T-cell (primary cell): Measurements from ENCODE around the gene RAD9A. TPM values are rescaled to one million over a fixed set of nuclear protein-coding genes. Genes with fewer than 3 reads are reported as not detected.

Source experiments
- ATAC-seq, 4 experiments: fragments of 200-7000 bp in 3 of 4; fragments of 150-1000 bp in 1 of 4; cut with Tn5 transposase; replicated peaks in 1 of 4; 1 replicate in 3 of 4; 2 replicates in 1 of 4; pipeline ENCODE4 v1.10.0; 2021; ENCODE audit warnings: moderate library complexity in 3 of 4, mild to moderate bottlenecking in 2 of 4, moderate number of reproducible peaks in 1 of 4
- CTCF ChIA-PET, 2 donors: fragments of 300-600 bp; sonication (Branson Sonifier 250); formaldehyde crosslinking; loops; one replicate each; lab custom pipeline; 2022; ENCODE audit warnings: antibody characterized with exemption in 2 of 2; lab: Charles Lee
- POLR2A ChIA-PET, 2 donors: fragments of 300-600 bp; sonication (Branson Sonifier 250); formaldehyde crosslinking; loops; one replicate each; lab custom pipeline; 2022; ENCODE audit warnings: antibody characterized with exemption in 2 of 2; lab: Charles Lee
- DNase-seq, 35 experiments: peaks; one replicate each; pipeline versions ENCODE4 v3.0.0 to v3.0.0-alpha.2; 2013 to 2023
- H3K27ac ChIP-seq: one replicate; pipeline ENCODE4 v1.5.1; 2013; ENCODE audit warnings: low read length
- H3K27me3 ChIP-seq, 2 experiments: replicated peaks in 1 of 2; 1 replicate in 1 of 2; 2 replicates in 1 of 2; pipeline versions ENCODE4 v1.6.1 to v1.7.0; 2013; ENCODE audit warnings: low read length in 1 of 2, mixed read lengths in 1 of 2; ENCODE audit not compliant: control insufficient read depth in 2 of 2, insufficient read depth in 2 of 2; ENCODE audit errors: extremely low read depth in 1 of 2
- H3K36me3 ChIP-seq, 2 donors: 1 replicate in 1 of 2; 2 replicates in 1 of 2; pipeline versions ENCODE4 v1.6.1 to v1.7.0; 2013; ENCODE audit warnings: low read length in 1 of 2; ENCODE audit not compliant: control insufficient read depth in 2 of 2, insufficient read depth in 1 of 2; ENCODE audit errors: extremely low read depth in 1 of 2
- H3K4me1 ChIP-seq, 2 experiments: 1 replicate in 1 of 2; 2 replicates in 1 of 2; pipeline versions ENCODE4 v1.6.1 to v1.7.0; 2013; ENCODE audit warnings: low read length in 2 of 2, mixed read lengths in 1 of 2; ENCODE audit not compliant: insufficient read depth in 2 of 2, control insufficient read depth in 1 of 2; ENCODE audit errors: extremely low read depth in 1 of 2
- H3K4me3 ChIP-seq, 2 donors: 1 replicate in 1 of 2; 2 replicates in 1 of 2; pipeline versions ENCODE4 v1.5.1 to v1.7.0; 2013; ENCODE audit warnings: mild to moderate bottlenecking in 2 of 2, low read length in 1 of 2, moderate library complexity in 1 of 2; ENCODE audit not compliant: control insufficient read depth in 1 of 2; ENCODE audit errors: extremely low read depth in 1 of 2
- H3K9me3 ChIP-seq: 2 replicates; pipeline ENCODE4 v1.7.0; 2013
- H3K27ac Mint-ChIP-seq, 2 donors: one replicate each; pipeline ENCODE4 v1.8.0; 2020 to 2021; ENCODE audit warnings: mild to moderate bottlenecking in 2 of 2, mixed read lengths in 2 of 2
- H3K27me3 Mint-ChIP-seq, 2 donors: one replicate each; pipeline ENCODE4 v1.8.0; 2021 to 2022; ENCODE audit warnings: mixed read lengths in 2 of 2
- H3K36me3 Mint-ChIP-seq: one replicate; pipeline ENCODE4 v1.8.0; 2021; ENCODE audit warnings: mixed read lengths
- H3K4me1 Mint-ChIP-seq, 3 donors: one replicate each; pipeline ENCODE4 v1.8.0; 2020 to 2022; ENCODE audit warnings: mixed read lengths in 3 of 3, mild to moderate bottlenecking in 1 of 3
- H3K4me3 Mint-ChIP-seq, 3 donors: one replicate each; pipeline ENCODE4 v1.8.0; 2020 to 2022; ENCODE audit warnings: mild to moderate bottlenecking in 3 of 3, mixed read lengths in 3 of 3, moderate library complexity in 3 of 3
- H3K9me3 Mint-ChIP-seq, 3 donors: one replicate each; pipeline ENCODE4 v1.8.0; 2020 to 2022; ENCODE audit warnings: mixed read lengths in 3 of 3
- WGBS: methylation state at CpG from one replicate; pipeline ENCODE4 v1.1.5; 2013; ENCODE audit warnings: missing lambda C conversion rate; ENCODE audit not compliant: insufficient coverage; 5-methylcytosine and 5-hydroxymethylcytosine counted together
- total RNA-seq, 35 experiments: library from RNA in 6 of 35; stranded (reverse) in 6 of 35; fragments of 120-200 nt in 1 of 35; gene quantifications; one replicate each; pipeline versions ENCODE4 v1.2.1 to v1.2.4 and lab custom pipeline; 2013 to 2026

The RAD9A gene
- total RNA-seq, 5 donors from 2014 or later (not counting 1 experiment from before 2014, with no cell fraction given) = 34.9 to 63.8 (median 56.2) TPM

DNA sequence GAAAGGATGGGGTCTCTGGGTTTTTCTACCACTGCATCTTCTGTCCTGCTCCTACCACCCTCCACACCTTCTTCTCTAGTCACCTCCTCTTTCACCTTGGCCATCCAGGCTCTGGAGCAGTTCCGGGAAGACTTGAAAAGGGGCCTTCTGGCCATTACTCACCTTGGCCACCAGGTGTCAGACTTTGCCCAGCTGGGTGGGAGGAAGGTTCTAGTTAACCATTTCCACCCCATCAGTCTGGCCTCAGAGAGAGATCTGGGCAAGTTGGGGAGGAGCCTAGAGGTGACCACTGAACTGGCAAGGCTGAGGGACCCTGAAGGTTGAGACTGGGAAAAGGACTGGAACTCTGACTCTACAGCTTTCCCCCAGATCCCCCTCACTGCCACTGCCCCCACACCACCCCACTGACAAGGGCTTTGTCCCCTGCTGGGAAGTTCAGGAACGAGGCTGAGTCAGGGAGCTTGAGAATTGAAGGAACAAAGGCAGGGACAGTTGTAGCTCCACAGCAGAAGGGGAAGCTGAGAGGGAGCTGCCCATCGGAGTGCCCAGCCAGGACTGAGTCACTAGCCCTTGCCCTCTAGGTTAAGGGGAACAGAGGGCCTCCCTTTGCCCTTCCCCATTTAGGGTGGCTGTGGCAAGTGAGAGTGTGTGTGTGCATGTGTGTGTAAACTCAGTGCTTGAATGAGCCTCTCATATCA, 34.8 kb upstream of the RAD9A start:
- H3K4me1 Mint-ChIP-seq = peaks cover 28 to 50% (median 33%) of the 10 kb centered on the region in 3 donors
- WGBS = 33% methylated on average over 1 of the region's 3 CpGs
- Histone ChIP-seq H3K36me3 (no peaks in the 10 kb centered on the region), H3K9me3 (no peaks in the 10 kb centered on the region), H3K27me3 (no peaks in the 10 kb centered on the region), H3K27ac (no peak overlapping the region), H3K4me3 (no peak overlapping the region), H3K4me1 (peaks cover 9 to 44% of the 10 kb centered on the region in 2 experiments)
- ATAC-seq (no peak), DNase-seq (peak in 34 of 35 experiments; percentile 30 to 80 (median 57))
- H3K27ac Mint-ChIP-seq = peak overlapping the region; percentile 64 to 84
- no peak overlapping the region for H3K4me3 Mint-ChIP-seq
- ChIA-PET CTCF (interaction anchor here (0.5 to 7.9 kb wide), 15 partner anchors 11 to 357 kb away, joined by 3 to 128 read pairs (median 4); partner anchors contain the start of gene CLCF1 (in 1 of the 2)), POLR2A (interaction anchor here in 1 of 2 donors (0.5 kb wide), 1 partner anchor 30 kb away, joined by 3 read pairs; no protein-coding TSS in a partner anchor)
- no peaks in the 10 kb centered on the region for H3K9me3 Mint-ChIP-seq
- H3K27me3 Mint-ChIP-seq = no peaks in the 10 kb centered on the region
- no peaks in the 10 kb centered on the region for H3K36me3 Mint-ChIP-seq

DNA sequence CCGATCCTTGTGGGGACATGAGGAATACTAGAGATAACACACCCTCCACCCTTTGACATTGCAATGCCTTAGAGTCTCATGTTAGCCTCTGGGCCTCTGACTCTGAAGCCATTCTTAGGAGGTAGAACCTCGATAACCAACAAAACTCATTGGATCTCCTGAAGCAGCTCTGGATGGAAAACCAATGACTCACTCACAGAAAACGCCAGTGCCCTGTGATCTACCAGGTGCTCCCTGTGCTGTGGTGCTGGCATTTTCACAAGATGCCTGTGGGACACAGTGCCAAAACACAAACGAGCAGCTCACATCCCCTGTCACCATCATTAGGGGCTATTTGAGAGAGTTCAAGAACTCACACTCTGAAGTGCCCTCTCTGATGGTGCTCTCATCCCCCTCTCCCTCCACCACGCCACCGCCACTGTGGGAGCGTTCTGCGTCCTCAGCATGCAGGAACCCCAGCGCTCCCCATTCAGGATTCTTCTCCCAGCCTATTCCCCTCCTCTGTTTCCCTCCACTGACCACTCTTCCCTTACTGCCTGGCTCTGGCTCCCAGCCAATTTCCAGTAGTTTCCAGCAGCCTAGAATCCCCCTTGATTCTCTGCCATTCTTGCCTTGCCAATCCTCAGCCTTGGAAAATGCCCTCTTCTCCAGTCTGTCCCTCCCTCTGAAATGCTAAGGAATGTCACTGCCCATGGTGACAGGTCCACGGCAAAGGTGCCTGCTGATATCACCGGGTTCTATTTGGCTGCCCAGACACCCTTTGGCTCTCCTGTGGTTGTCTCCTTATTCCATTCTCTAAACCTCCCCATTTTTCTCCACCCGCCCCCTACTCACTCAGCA, 33.7 kb upstream of the RAD9A start:
- Mint-ChIP-seq H3K27ac (peak overlapping the region in 1 of 2 donors; percentile 6), H3K4me3 (no peak overlapping the region)
- POLR2A ChIA-PET = no interaction called here

DNA sequence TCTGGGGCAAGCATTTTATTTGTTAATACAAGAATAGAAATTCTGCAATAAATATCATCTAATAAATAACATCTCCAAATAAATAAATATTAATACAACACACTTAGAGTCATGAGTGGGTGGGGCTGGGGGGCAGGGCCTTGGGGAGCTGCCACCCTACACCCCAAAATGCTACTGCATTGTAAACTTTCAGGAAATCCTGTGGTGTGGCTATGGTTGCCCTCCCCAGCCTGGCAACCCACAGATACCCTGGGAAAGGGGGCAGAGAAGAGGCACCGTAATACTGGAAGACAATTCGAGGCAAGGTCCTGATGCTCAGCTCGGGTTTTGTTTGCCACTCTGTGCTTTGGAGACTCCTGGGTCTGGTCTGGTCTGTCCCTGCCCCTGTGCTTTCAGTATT, 27.6 kb upstream of the RAD9A start:
- Histone ChIP-seq H3K36me3 (no peaks in the 10 kb centered on the region), H3K27ac (no peak overlapping the region), H3K27me3 (no peaks in the 10 kb centered on the region), H3K4me3 (no peak overlapping the region), H3K4me1 (peaks cover 4 to 60% of the 10 kb centered on the region in 2 experiments), H3K9me3 (no peaks in the 10 kb centered on the region)
- WGBS = 21% methylated on average over 3 of the region's 3 CpGs
- Mint-ChIP-seq H3K36me3 (peaks cover 5% of the 10 kb centered on the region), H3K4me3 (peak overlapping the region in 1 of 3 donors; percentile 59), H3K27me3 (no peaks in the 10 kb centered on the region), H3K27ac (peak overlapping the region; percentile 89 to 93), H3K4me1 (peaks cover 47 to 60% (median 50%) of the 10 kb centered on the region in 3 donors), H3K9me3 (no peaks in the 10 kb centered on the region)
- POLR2A ChIA-PET = no interaction called here
- ATAC-seq (peak in 3 of 4 experiments; percentile 32 to 63 (median 45)), DNase-seq (no peak)
- CTCF ChIA-PET = no interaction called here

More for the DNA sequence above, 33.7 kb upstream of the RAD9A start:
- CTCF ChIA-PET = interaction anchor here (1.3 to 7.9 kb wide), 4 partner anchors 13 to 24 kb away, joined by 3 to 128 read pairs (median 24); partner anchors contain the start of gene CLCF1 (in 1 of the 2)
- Mint-ChIP-seq H3K27me3 (no peaks in the 10 kb centered on the region), H3K4me1 (peaks cover 25 to 49% (median 30%) of the 10 kb centered on the region in 3 donors), H3K36me3 (no peaks in the 10 kb centered on the region), H3K9me3 (no peaks in the 10 kb centered on the region)
- no peaks in the 10 kb centered on the region for H3K27me3 ChIP-seq
- H3K4me3 ChIP-seq = no peak overlapping the region
- DNase-seq (no peak), ATAC-seq (no peak)
- H3K9me3 ChIP-seq = no peaks in the 10 kb centered on the region
- 91% methylated on average over 9 of the region's 12 CpGs for WGBS
- peaks cover 5 to 35% of the 10 kb centered on the region in 2 experiments for H3K4me1 ChIP-seq
- H3K27ac ChIP-seq = no peak overlapping the region
- H3K36me3 ChIP-seq = no peaks in the 10 kb centered on the region

DNA sequence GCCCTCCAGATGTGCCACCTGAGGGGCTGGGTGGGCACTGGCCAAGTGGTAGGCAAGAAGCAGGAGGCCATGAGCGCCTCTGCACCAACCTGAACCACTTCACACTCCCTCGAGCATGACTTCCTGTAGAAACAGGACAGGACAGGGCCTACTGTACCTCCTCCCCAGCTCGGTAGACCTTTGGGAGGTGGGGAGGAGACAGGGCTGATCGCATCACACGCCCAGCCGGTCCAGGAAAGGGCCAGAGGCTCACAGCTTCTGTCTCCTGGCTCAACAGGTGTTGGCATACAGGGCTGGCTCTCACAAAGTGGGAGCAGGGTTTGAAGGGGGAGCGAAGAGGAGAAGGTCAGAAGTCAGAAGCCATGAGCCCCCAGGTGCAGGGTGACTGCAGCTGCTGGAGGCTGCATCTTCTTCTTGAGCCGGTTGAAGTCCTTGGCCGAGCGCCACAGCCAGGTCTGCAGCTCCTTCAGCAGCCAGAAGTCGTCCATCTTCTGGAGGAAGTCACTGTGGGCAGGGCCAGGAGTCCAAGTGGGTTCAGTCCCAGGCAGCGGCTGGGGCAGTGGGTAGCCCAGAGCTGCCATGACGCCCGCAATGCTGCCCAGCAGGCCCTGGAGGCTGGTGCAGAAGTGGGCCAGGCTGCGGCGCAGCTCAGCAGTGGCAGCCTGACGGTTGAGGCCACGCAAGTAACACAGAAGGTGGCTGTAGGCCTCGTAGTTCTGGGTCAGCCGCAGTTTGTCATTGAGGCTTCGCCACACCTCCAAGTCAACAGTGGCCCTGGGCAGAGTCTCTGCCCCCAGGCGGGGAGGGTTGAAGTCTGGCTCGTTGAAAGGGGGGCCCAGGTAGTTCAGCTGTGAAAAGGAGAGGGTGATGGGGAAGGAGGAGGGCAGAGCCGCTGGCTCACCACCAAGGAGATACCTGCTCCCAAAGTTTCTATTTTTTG, 26.7 kb upstream of the RAD9A start:
- H3K4me1 ChIP-seq = peaks cover 4 to 69% of the 10 kb centered on the region in 2 experiments
- CTCF ChIA-PET = interaction anchor here (0.5 to 0.6 kb wide), 2 partner anchors 15 to 319 kb away, joined by 3 read pairs; no protein-coding TSS in a partner anchor
- H3K27me3 ChIP-seq = no peaks in the 10 kb centered on the region
- H3K4me3 ChIP-seq = no peak overlapping the region
- Mint-ChIP-seq H3K9me3 (no peaks in the 10 kb centered on the region), H3K27me3 (no peaks in the 10 kb centered on the region), H3K4me1 (peaks cover 52 to 69% (median 59%) of the 10 kb centered on the region in 3 donors), H3K36me3 (peaks cover 5% of the 10 kb centered on the region), H3K4me3 (peak overlapping the region in 1 of 3 donors; percentile 59), H3K27ac (peak overlapping the region; percentile 89 to 93)
- H3K27ac ChIP-seq = peak overlapping the region; percentile 29
- POLR2A ChIA-PET = no interaction called here
- WGBS = 85% methylated on average over 20 of the region's 24 CpGs
- ATAC-seq (peak in 3 of 4 experiments; percentile 38 to 61 (median 59)), DNase-seq (no peak)
- H3K36me3 ChIP-seq = no peaks in the 10 kb centered on the region
- no peaks in the 10 kb centered on the region for H3K9me3 ChIP-seq

DNA sequence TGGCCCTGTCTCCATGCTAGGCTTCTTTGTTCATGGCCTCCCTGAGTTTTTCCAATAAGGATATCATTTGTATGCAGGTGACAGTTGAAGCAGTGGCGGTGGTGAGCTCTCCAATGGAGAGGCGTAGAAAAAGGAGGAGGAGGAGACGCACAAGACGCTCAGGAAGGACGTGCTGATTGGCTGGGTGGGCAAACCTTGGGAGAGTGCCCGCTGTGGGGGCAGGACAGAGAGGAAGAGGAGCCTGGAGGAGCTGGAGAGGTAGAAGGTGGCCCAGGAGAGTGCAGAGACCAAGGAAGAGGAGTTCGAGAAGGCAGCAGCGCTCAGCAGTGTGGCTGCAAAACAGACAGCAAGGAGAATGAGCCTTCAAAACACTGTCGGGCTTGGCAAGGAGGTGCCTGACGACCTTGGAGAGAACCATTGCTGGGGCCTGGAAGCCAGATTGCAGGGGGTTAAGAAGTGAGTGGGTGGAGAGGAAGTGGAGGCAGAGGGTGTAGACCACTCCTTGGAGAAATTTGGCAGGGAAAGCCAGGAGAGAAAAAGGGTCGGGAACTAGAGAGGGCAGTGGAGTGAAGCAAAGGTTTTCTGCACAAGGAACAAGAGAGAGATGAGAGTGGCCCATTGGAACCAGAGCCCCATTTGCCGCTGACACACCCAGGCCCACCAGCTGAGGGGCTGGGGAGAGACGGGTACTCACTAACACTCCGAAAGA, 25.9 kb upstream of the RAD9A start:
- H3K36me3 ChIP-seq = no peaks in the 10 kb centered on the region
- POLR2A ChIA-PET = no interaction called here
- peaks cover 3 to 4% of the 10 kb centered on the region in 2 donors for H3K27me3 Mint-ChIP-seq
- no peak overlapping the region for H3K4me3 ChIP-seq
- ATAC-seq = no peak
- WGBS = 89% methylated on average over 11 of the region's 14 CpGs
- H3K27ac Mint-ChIP-seq = peak overlapping the region; percentile 62 to 76
- H3K9me3 ChIP-seq = no peaks in the 10 kb centered on the region
- peaks cover 4 to 77% of the 10 kb centered on the region in 2 experiments for H3K4me1 ChIP-seq
- H3K9me3 Mint-ChIP-seq = no peaks in the 10 kb centered on the region
- CTCF ChIA-PET = interaction anchor here in 1 of 2 donors (0.5 kb wide), 1 partner anchor 318 kb away, joined by 3 read pairs; no protein-coding TSS in a partner anchor
- no peak overlapping the region for H3K27ac ChIP-seq
- no peaks in the 10 kb centered on the region for H3K27me3 ChIP-seq
- peaks cover 5% of the 10 kb centered on the region for H3K36me3 Mint-ChIP-seq
- no peak for DNase-seq
- peak overlapping the region in 1 of 3 donors; percentile 24 for H3K4me3 Mint-ChIP-seq
- peaks cover 60 to 77% (median 66%) of the 10 kb centered on the region in 3 donors for H3K4me1 Mint-ChIP-seq
